Smooth muscle cell (in vitro differentiated cells): ENCODE measurements around the gene CUL4A. TPM values are rescaled to one million over a fixed set of nuclear protein-coding genes. Genes with fewer than 3 reads are reported as not detected.

Experiments
- DNase-seq: peaks from one replicate; lab custom pipeline; 2025; ENCODE audit not compliant: unreplicated experiment; lab: John Stamatoyannopoulos, UW
- H2AFZ ChIP-seq: fragments of 200-600 bp; sonication (generic); 2 replicates; pipeline ENCODE4 v1.6.0; 2016; ENCODE audit warnings: antibody characterized with exemption, low read depth, mild to moderate bottlenecking
- H3F3A ChIP-seq: fragments of 200-600 bp; sonication (generic); 2 replicates; pipeline ENCODE4 v1.6.0; 2017; ENCODE audit warnings: antibody characterized with exemption, low read depth
- H3K27ac ChIP-seq: fragments of 200-600 bp; sonication (generic); 2 replicates; pipeline ENCODE4 v1.5.1; 2016; ENCODE audit warnings: low read depth, mild to moderate bottlenecking
- H3K27me3 ChIP-seq: fragments of 200-600 bp; sonication (generic); 2 replicates; pipeline ENCODE4 v1.6.1; 2016; ENCODE audit warnings: low read depth, mild to moderate bottlenecking
- H3K36me3 ChIP-seq: fragments of 200-600 bp; sonication (generic); 2 replicates; pipeline ENCODE4 v1.5.1; 2016; ENCODE audit warnings: low read depth
- H3K4me1 ChIP-seq: fragments of 200-600 bp; sonication (generic); 2 replicates; pipeline ENCODE4 v1.5.1; 2016; ENCODE audit warnings: low read depth
- H3K4me2 ChIP-seq: fragments of 200-600 bp; sonication (generic); 2 replicates; pipeline ENCODE4 v1.6.0; 2016; ENCODE audit warnings: mild to moderate bottlenecking
- H3K4me3 ChIP-seq: fragments of 200-600 bp; sonication (generic); 2 replicates; pipeline ENCODE4 v1.5.1; 2016; ENCODE audit warnings: mild to moderate bottlenecking
- H3K79me2 ChIP-seq: fragments of 200-600 bp; sonication (generic); 2 replicates; pipeline ENCODE4 v1.6.0; 2016; ENCODE audit warnings: low read depth, mild to moderate bottlenecking
- H3K9ac ChIP-seq: fragments of 200-600 bp; sonication (generic); 2 replicates; pipeline ENCODE4 v1.6.0; 2016; ENCODE audit warnings: low read depth
- H3K9me3 ChIP-seq: fragments of 200-600 bp; sonication (generic); replicated peaks from 2 replicates; pipeline ENCODE4 v1.5.1; 2016; ENCODE audit warnings: low read depth
- H4K20me1 ChIP-seq: fragments of 200-600 bp; sonication (generic); 2 replicates; pipeline ENCODE4 v1.6.0; 2016; ENCODE audit warnings: low read depth
- WGBS: methylation state at CpG from one replicate; pipeline ENCODE4 v1.1.7; 2016; ENCODE audit warnings: low lambda C conversion rate; 5-methylcytosine and 5-hydroxymethylcytosine counted together
- polyA plus RNA-seq: library from polyadenylated mRNA; unstranded; fragments of >200 nt; fragmentation: Nextera tagmentation; extraction: Ambion mirVana; gene quantifications from 2 replicates; pipeline ENCODE4 v1.2.1, GENCODE V29; 2016
- total RNA-seq: library from RNA; depleted of rRNA; stranded (reverse); fragments of >200 nt; gene quantifications from 2 replicates; pipeline ENCODE4 v1.2.3, GENCODE V29; 2014
- TF ChIP-seq, protein P1 (sequence below): fragments of 200-600 bp; sonication (generic); IDR thresholded peaks from 2 replicates; pipeline ENCODE4 v1.5.1; 2017; ENCODE audit warnings: borderline replicate concordance, mild to moderate bottlenecking, antibody characterized with exemption; ENCODE audit not compliant: insufficient read depth, poor library complexity, severe bottlenecking

CUL4A gene
- total and polyA plus RNA-seq, 2 experiments from 2014 or later: 40.3 to 62.7 TPM

DNA sequence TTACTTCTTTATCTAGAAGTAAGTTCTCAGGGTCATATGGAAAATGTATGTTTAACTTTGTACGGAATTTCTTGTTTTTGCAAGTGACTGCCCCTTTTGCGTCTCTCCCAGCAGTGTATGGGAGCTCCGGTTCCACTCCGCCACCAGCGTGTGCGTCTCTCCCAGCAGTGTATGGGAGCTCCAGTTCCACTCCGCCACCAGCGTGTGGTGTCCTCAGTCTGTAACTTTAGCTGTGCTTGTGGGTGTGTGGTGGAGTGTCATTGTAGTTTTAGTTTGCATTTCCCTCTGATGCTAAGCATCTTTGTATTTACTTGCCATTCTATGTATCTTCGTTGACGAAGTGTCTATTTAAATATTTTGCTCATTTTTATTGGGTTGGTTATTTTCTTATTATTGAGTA lies 2.4 kb downstream of the CUL4A start:
- Histone ChIP-seq H3K4me2 (no peak overlapping the region), H4K20me1 (peaks cover 65% of the 10 kb centered on the region), H2AFZ (no peak overlapping the region), H3K27ac (no peak overlapping the region), H3K4me3 (no peak overlapping the region), H3K9me3 (no peaks in the 10 kb centered on the region), H3K79me2 (peaks cover 81% of the 10 kb centered on the region), H3K4me1 (peaks cover 18% of the 10 kb centered on the region), H3F3A (peaks cover 8% of the 10 kb centered on the region), H3K9ac (no peak overlapping the region), H3K36me3 (no peaks in the 10 kb centered on the region), H3K27me3 (no peaks in the 10 kb centered on the region)
- DNase-seq: no peak
- TF ChIP-seq, protein P1, sequence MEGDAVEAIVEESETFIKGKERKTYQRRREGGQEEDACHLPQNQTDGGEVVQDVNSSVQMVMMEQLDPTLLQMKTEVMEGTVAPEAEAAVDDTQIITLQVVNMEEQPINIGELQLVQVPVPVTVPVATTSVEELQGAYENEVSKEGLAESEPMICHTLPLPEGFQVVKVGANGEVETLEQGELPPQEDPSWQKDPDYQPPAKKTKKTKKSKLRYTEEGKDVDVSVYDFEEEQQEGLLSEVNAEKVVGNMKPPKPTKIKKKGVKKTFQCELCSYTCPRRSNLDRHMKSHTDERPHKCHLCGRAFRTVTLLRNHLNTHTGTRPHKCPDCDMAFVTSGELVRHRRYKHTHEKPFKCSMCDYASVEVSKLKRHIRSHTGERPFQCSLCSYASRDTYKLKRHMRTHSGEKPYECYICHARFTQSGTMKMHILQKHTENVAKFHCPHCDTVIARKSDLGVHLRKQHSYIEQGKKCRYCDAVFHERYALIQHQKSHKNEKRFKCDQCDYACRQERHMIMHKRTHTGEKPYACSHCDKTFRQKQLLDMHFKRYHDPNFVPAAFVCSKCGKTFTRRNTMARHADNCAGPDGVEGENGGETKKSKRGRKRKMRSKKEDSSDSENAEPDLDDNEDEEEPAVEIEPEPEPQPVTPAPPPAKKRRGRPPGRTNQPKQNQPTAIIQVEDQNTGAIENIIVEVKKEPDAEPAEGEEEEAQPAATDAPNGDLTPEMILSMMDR: peak; percentile 4
- WGBS: 86% methylated on average over 10 of the region's 10 CpGs

DNA sequence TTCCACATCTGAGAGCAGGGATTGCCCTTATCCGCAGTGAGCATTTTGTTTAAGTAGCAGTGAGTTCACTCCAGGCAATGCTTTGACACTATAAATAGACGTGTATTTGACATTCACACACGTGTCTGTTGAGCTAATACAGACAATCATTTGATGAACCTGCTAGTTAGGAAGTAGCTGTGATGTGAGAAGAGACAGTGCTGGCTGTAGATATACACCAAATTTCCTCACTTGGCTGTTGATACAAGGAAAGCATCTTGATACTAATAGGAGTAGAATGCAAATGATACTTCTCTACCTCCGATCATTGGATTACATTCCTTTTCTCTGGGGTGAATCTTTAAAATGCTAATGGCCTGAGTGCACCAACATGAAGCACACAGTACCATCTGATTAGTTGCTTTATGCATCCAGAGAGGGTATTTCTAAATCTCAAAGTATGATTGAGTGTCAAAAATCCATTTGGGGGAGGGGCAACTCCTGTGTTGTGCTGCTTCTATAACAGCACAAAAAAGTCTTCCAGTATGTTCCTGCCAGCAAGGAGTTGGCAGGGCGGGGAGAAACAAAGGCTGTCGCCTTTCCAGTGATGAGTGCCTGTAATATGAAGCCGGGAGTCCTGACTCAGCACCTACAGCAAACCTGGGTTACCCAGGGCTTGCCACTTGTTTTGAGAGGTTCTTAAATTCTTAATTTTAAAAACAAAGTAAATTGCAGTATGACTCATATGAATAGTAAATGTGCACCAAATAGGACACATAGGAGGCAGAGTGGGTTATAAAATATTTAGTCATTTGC lies 7.0 kb downstream of the CUL4A start:
- H3K9ac ChIP-seq: peak overlapping the region; percentile 9
- H3K27ac ChIP-seq: peak overlapping the region; percentile 58
- no peaks in the 10 kb centered on the region for H3K9me3 ChIP-seq
- peak overlapping the region; percentile 34 for H3K4me2 ChIP-seq
- 31% methylated on average over 7 of the region's 7 CpGs for WGBS
- peaks cover 4% of the 10 kb centered on the region for H3F3A ChIP-seq
- peaks cover 15% of the 10 kb centered on the region for H3K4me1 ChIP-seq
- DNase-seq: no peak
- H2AFZ ChIP-seq: no peak overlapping the region
- TF ChIP-seq, protein P1: no peak
- no peaks in the 10 kb centered on the region for H3K27me3 ChIP-seq
- peaks cover 100% of the 10 kb centered on the region for H3K79me2 ChIP-seq
- H3K4me3 ChIP-seq: no peak overlapping the region
- H3K36me3 ChIP-seq: no peaks in the 10 kb centered on the region
- peaks cover 100% of the 10 kb centered on the region for H4K20me1 ChIP-seq

DNA sequence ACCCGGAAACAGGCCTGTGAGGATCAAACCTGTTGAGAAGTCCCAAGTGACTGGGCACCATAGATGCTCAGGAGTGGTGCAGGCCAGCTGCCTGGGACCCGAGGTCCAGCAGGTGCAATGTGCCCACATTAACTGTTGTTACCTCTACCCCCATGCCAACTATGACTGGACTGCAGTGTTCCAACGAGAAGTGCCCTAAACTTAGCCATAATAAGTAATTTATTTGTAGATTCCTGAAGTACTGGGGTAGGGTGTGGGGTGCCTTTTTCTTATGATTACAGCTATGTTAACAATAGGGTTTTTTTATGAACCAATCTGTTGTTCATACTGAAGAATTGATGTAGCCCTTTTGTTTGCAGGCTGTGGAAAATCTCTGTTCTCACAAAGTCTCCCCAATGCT lies 9.2 kb downstream of the CUL4A start:
- H3K4me3 ChIP-seq: no peak overlapping the region
- no peak overlapping the region for H2AFZ ChIP-seq
- peaks cover 4% of the 10 kb centered on the region for H3F3A ChIP-seq
- no peaks in the 10 kb centered on the region for H3K9me3 ChIP-seq
- H3K4me2 ChIP-seq: no peak overlapping the region
- no peak overlapping the region for H3K27ac ChIP-seq
- peaks cover 100% of the 10 kb centered on the region for H4K20me1 ChIP-seq
- TF ChIP-seq, protein P1: no peak
- H3K9ac ChIP-seq: no peak overlapping the region
- H3K36me3 ChIP-seq: no peaks in the 10 kb centered on the region
- WGBS: 96% methylated on average over 3 of the region's 3 CpGs
- H3K27me3 ChIP-seq: no peaks in the 10 kb centered on the region
- peaks cover 15% of the 10 kb centered on the region for H3K4me1 ChIP-seq
- no peak for DNase-seq
- H3K79me2 ChIP-seq: peaks cover 90% of the 10 kb centered on the region
